ENCODE results near the gene CHRNA4. TPM values are rescaled to one million over a fixed set of nuclear protein-coding genes. Genes with fewer than 3 reads are reported as not detected.

Gene CHRNA4
- polyA plus RNA-seq, 1 of the 3 experiments (the other 2 are of a cell fraction), result not detected

DNA sequence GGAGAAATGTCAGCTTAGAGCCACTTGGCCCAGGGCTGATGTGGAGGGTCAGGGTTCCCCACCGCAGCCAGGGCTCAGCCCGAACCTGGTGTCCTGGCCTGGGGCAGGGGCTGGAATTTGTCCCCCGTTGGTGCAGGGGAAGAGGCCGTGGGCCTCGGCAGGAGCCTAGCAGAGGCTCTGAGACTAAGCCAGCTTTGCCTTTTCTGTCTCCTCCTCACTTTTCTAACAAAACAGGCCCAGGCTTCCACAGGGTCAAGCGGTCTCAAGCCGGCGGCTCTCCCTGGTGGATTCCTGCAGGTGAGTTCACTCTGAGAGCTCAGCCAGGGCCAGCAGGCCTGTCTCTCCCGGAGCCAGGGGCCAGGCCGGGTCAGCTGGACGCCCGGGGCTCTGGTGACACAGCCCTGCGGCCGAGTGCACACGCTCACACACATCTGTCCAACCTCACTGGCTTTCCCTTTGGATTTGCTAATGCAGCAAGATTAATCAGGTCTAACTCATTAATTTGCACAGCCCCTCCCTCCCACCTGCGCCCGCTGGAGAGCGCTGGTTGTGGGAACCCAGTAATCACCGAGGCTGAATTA, 2.9 kb upstream of the CHRNA4 start:
- POLR2A ChIA-PET, result interaction anchor here (0.7 kb wide), 1 partner anchor 59 kb away, joined by 3 read pairs; no protein-coding TSS in a partner anchor
- Histone ChIP-seq H3K79me2 (ENCODE audit: insufficient read depth) (no peaks in the 10 kb centered on the region), H3K9me2 (no peaks in the 10 kb centered on the region), H4K20me1 (ENCODE audit: insufficient read depth) (no peaks in the 10 kb centered on the region), H2AFZ (ENCODE audit: low read depth) (no peak overlapping the region), H3F3A (replicated peaks; ENCODE audit: insufficient read depth) (no peaks in the 10 kb centered on the region), H3K4me2 (no peak overlapping the region), H3K27ac (ENCODE audit: low read depth in 2 of 2, low read length in 1 of 2) (no peak overlapping the region), H3K4me3 (ENCODE audit: low read depth in 2 of 2, low read length in 1 of 2) (no peak overlapping the region), H3K9me3 (no peaks in the 10 kb centered on the region), H3K27me3 (ENCODE audit: insufficient read depth) (no peaks in the 10 kb centered on the region), H3K4me1 (ENCODE audit: control insufficient read depth in 1 of 2, insufficient read depth in 2 of 2, low read depth in 1 of 2, low read length in 1 of 2) (peaks cover 0 to 4% of the 10 kb centered on the region in 2 experiments; a peak in 1 of 4 replicates), H3K36me3 (replicated peaks in 1 of 2; ENCODE audit: control insufficient read depth in 1 of 2, insufficient read depth in 2 of 2, low read length in 1 of 2) (no peaks in the 10 kb centered on the region), H3K9ac (no peak overlapping the region)
- 44% methylated on average over 12 of the region's 19 CpGs for WGBS (ENCODE audit: low lambda C conversion rate)
- no peak for DNase-seq
- no peak for TF ChIP-seq RFX5 (IDR thresholded peaks at IDR 0.05; ENCODE audit: low read length)
- no peak for TF ChIP-seq TEAD4 (IDR thresholded peaks at IDR 0.05; ENCODE audit: borderline replicate concordance, insufficient read depth)
- TF ChIP-seq, protein P1, sequence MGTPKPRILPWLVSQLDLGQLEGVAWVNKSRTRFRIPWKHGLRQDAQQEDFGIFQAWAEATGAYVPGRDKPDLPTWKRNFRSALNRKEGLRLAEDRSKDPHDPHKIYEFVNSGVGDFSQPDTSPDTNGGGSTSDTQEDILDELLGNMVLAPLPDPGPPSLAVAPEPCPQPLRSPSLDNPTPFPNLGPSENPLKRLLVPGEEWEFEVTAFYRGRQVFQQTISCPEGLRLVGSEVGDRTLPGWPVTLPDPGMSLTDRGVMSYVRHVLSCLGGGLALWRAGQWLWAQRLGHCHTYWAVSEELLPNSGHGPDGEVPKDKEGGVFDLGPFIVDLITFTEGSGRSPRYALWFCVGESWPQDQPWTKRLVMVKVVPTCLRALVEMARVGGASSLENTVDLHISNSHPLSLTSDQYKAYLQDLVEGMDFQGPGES (IDR thresholded peaks at IDR 0.05; ENCODE audit: low read depth, low read length), result no peak
- no peak for TF ChIP-seq POLR2AphosphoS5 (IDR thresholded peaks at IDR 0.05; ENCODE audit: low read depth, low read length)
- no peak for TF ChIP-seq EZH2phosphoT487 (IDR thresholded peaks at IDR 0.05; ENCODE audit: borderline replicate concordance, low read depth)
- TF ChIP-seq, protein P2, sequence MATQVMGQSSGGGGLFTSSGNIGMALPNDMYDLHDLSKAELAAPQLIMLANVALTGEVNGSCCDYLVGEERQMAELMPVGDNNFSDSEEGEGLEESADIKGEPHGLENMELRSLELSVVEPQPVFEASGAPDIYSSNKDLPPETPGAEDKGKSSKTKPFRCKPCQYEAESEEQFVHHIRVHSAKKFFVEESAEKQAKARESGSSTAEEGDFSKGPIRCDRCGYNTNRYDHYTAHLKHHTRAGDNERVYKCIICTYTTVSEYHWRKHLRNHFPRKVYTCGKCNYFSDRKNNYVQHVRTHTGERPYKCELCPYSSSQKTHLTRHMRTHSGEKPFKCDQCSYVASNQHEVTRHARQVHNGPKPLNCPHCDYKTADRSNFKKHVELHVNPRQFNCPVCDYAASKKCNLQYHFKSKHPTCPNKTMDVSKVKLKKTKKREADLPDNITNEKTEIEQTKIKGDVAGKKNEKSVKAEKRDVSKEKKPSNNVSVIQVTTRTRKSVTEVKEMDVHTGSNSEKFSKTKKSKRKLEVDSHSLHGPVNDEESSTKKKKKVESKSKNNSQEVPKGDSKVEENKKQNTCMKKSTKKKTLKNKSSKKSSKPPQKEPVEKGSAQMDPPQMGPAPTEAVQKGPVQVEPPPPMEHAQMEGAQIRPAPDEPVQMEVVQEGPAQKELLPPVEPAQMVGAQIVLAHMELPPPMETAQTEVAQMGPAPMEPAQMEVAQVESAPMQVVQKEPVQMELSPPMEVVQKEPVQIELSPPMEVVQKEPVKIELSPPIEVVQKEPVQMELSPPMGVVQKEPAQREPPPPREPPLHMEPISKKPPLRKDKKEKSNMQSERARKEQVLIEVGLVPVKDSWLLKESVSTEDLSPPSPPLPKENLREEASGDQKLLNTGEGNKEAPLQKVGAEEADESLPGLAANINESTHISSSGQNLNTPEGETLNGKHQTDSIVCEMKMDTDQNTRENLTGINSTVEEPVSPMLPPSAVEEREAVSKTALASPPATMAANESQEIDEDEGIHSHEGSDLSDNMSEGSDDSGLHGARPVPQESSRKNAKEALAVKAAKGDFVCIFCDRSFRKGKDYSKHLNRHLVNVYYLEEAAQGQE (IDR thresholded peaks at IDR 0.05; ENCODE audit: low read depth, low read length), result no peak
- TF ChIP-seq, protein P3, sequence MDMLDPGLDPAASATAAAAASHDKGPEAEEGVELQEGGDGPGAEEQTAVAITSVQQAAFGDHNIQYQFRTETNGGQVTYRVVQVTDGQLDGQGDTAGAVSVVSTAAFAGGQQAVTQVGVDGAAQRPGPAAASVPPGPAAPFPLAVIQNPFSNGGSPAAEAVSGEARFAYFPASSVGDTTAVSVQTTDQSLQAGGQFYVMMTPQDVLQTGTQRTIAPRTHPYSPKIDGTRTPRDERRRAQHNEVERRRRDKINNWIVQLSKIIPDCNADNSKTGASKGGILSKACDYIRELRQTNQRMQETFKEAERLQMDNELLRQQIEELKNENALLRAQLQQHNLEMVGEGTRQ (IDR thresholded peaks at IDR 0.05; ENCODE audit: borderline replicate concordance, low read depth, low read length), result no peak
- no peak for TF ChIP-seq SIN3A (IDR thresholded peaks at IDR 0.05; ENCODE audit: borderline replicate concordance, low read depth, low read length)
- TF ChIP-seq, protein P4, sequence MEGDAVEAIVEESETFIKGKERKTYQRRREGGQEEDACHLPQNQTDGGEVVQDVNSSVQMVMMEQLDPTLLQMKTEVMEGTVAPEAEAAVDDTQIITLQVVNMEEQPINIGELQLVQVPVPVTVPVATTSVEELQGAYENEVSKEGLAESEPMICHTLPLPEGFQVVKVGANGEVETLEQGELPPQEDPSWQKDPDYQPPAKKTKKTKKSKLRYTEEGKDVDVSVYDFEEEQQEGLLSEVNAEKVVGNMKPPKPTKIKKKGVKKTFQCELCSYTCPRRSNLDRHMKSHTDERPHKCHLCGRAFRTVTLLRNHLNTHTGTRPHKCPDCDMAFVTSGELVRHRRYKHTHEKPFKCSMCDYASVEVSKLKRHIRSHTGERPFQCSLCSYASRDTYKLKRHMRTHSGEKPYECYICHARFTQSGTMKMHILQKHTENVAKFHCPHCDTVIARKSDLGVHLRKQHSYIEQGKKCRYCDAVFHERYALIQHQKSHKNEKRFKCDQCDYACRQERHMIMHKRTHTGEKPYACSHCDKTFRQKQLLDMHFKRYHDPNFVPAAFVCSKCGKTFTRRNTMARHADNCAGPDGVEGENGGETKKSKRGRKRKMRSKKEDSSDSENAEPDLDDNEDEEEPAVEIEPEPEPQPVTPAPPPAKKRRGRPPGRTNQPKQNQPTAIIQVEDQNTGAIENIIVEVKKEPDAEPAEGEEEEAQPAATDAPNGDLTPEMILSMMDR (IDR thresholded peaks at IDR 0.05), result no peak
- TF ChIP-seq TCF12 (IDR thresholded peaks at IDR 0.05), result no peak
- no peak for TF ChIP-seq GABPA (IDR thresholded peaks at IDR 0.05; ENCODE audit: low read depth)
- no peak for TF ChIP-seq EP300 (IDR thresholded peaks at IDR 0.05; ENCODE audit: borderline replicate concordance in 1 of 2, low read depth in 1 of 2, low read length in 1 of 2)
- TF ChIP-seq, protein P5, sequence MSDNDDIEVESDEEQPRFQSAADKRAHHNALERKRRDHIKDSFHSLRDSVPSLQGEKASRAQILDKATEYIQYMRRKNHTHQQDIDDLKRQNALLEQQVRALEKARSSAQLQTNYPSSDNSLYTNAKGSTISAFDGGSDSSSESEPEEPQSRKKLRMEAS (IDR thresholded peaks at IDR 0.05; ENCODE audit: low read depth), result no peak
- no peak for TF ChIP-seq YY1 (IDR thresholded peaks at IDR 0.05; ENCODE audit: low read depth)
- TF ChIP-seq FOXM1 (IDR thresholded peaks at IDR 0.05; ENCODE audit: low read depth), result no peak
- TF ChIP-seq NFIC (IDR thresholded peaks at IDR 0.05; ENCODE audit: borderline replicate concordance), result no peak
- no peak for TF ChIP-seq SMC3 (IDR thresholded peaks at IDR 0.05; ENCODE audit: low read depth, low read length)
- CTCF ChIA-PET, result interaction anchor here (2.4 to 3.2 kb wide), 2 partner anchors 18 to 54 kb away, joined by 21 to 26 read pairs; no protein-coding TSS in a partner anchor

All from SK-N-SH (cell line).